GM12878 (cell line): ENCODE data around the gene CYTH3.
"Not testable (repeated sequence)": the region's sequence is repeated elsewhere in the genome, so short reads cannot be mapped to it uniquely, and the experiment has no call there.

Experiments
- BRCA1 ChIP-seq: IDR thresholded peaks from 2 replicates; pipeline ENCODE4 v1.6.1; 2011; ENCODE audit warnings: low read depth, low read length, improper control_type of control experiment
- CEBPB ChIP-seq, 2 experiments: fragments of 150-350 bp in 1 of 2; IDR thresholded peaks; 2 replicates each; pipeline ENCODE4 v1.6.1; 2012 to 2014; ENCODE audit warnings: low read depth in 2 of 2, low read length in 2 of 2, borderline replicate concordance in 1 of 2, inconsistent platforms in 1 of 2
- CHD1 ChIP-seq: IDR thresholded peaks from 2 replicates; pipeline ENCODE4 v1.6.1; 2012; ENCODE audit warnings: low read depth, low read length, improper control_type of control experiment
- CREM ChIP-seq: IDR thresholded peaks from 2 replicates; pipeline ENCODE4 v1.6.1; 2014; ENCODE audit warnings: antibody characterized with exemption, low read depth
- CTCF ChIP-seq, 3 experiments: IDR thresholded peaks in 2 of 3; conservative IDR thresholded peaks in 1 of 3; 2 replicates each; pipeline ENCODE4 v1.5.1; 2011; ENCODE audit warnings: low read depth in 3 of 3, low read length in 3 of 3, mild to moderate bottlenecking in 3 of 3, control low read depth in 2 of 3, moderate library complexity in 2 of 3, inconsistent platforms in 1 of 3, mixed read lengths in 1 of 3; ENCODE audit not compliant: control insufficient read depth in 2 of 3, insufficient read depth in 1 of 3; ENCODE audit errors: extremely low read depth in 1 of 3
- HDAC2 ChIP-seq: fragments of 200-600 bp; sonication (generic); IDR thresholded peaks from 2 replicates; pipeline ENCODE4 v1.6.1; 2017
- JUNB ChIP-seq: IDR thresholded peaks from 2 replicates; pipeline ENCODE4 v1.6.1; 2016; ENCODE audit warnings: antibody characterized with exemption, mild to moderate bottlenecking
- MTA2 ChIP-seq: fragments of 450-650 bp; IDR thresholded peaks from 2 replicates; pipeline ENCODE4 v1.6.1; 2016; ENCODE audit warnings: low read depth, mild to moderate bottlenecking, moderate library complexity
- POLR2A ChIP-seq: IDR thresholded peaks from 2 replicates; pipeline ENCODE4 v1.6.1; 2011; ENCODE audit warnings: low read depth, mild to moderate bottlenecking, low read length
- POLR2AphosphoS5 ChIP-seq: IDR thresholded peaks from 2 replicates; pipeline ENCODE4 v1.6.1; 2011; ENCODE audit warnings: mild to moderate bottlenecking, low read length, inconsistent platforms
- RB1 ChIP-seq: fragments of 450-650 bp; formaldehyde crosslinking; IDR thresholded peaks from 2 replicates; pipeline ENCODE4 v1.6.1; 2017; ENCODE audit warnings: mild to moderate bottlenecking, borderline replicate concordance

DNA sequence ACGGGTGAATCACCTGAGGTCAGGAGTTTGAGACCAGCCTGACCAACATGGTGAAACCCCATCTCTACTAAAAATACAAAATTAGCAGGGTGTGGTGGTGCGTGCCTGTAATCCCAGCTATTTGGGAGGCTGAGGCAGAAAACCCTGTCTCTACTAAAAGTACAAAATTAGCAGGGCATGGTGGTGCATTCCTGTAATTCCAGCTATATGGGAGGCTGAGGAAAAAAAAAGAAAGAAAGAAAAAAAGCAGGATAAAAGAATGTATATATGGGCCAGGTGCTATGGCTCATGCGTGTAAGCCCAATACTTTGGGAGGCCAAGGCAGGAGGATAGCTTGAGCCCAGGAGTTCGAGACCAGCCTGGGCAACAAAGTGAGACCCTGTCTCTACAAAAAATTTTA, 29.0 kb upstream of the CYTH3 start:
- TF ChIP-seq BRCA1; JUNB; CTCF (IDR thresholded peaks at IDR 0.05 in 2 of 3, conservative IDR thresholded peaks at IDR 0.05 in 1 of 3; ENCODE audit: control insufficient read depth in 2 of 3, extremely low read depth in 1 of 3, insufficient read depth in 1 of 3, low read depth in 3 of 3, low read length in 3 of 3); POLR2AphosphoS5; POLR2A; CREM; HDAC2; RB1; CHD1; CEBPB (IDR thresholded peaks at IDR 0.05; ENCODE audit: borderline replicate concordance in 1 of 2, low read depth in 2 of 2, low read length in 2 of 2); MTA2: not testable (repeated sequence)
